ENCODE results near the gene KIF3C.

DNA sequence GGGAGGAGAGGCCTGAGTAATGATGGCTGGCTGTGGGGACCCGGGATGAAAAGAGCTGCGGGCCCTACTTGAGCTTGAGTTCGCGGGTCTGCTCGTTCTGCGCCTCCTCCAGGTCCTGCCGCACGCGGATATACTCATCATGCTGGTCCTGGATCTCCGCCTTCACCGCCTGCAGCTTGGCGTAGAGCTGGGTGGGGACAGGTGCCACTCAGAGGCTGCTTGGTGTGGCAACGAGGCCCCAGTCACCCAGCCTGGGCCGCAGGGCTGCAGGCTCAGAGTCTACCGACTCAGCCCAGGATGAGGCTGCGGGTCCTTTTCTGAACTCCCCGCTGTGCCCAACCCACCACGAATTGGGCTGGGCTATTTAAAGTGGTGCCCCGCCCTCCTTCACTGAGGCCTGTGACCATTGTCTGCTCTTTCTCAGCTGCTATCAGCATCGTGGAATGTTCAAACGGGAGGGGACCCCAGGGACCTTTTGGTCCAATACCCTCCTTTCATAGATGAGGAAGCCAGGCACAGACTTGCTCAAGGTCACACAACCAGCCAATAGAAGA, 28.0 kb downstream of the KIF3C start:
- TF ChIP-seq, protein P1, sequence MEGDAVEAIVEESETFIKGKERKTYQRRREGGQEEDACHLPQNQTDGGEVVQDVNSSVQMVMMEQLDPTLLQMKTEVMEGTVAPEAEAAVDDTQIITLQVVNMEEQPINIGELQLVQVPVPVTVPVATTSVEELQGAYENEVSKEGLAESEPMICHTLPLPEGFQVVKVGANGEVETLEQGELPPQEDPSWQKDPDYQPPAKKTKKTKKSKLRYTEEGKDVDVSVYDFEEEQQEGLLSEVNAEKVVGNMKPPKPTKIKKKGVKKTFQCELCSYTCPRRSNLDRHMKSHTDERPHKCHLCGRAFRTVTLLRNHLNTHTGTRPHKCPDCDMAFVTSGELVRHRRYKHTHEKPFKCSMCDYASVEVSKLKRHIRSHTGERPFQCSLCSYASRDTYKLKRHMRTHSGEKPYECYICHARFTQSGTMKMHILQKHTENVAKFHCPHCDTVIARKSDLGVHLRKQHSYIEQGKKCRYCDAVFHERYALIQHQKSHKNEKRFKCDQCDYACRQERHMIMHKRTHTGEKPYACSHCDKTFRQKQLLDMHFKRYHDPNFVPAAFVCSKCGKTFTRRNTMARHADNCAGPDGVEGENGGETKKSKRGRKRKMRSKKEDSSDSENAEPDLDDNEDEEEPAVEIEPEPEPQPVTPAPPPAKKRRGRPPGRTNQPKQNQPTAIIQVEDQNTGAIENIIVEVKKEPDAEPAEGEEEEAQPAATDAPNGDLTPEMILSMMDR (conservative IDR thresholded peaks at IDR 0.05): no peak
- TF ChIP-seq ZFX (IDR thresholded peaks at IDR 0.05): no peak
